DMS 273 (cell line): Measurements from ENCODE around the gene AJAP1.
"Not testable (repeated sequence)": the region's sequence is repeated elsewhere in the genome, so short reads cannot be mapped to it uniquely, and the experiment has no call there.

Experiments
- DNase-seq: peaks from one replicate; lab custom pipeline; 2025; ENCODE audit not compliant: unreplicated experiment; lab: John Stamatoyannopoulos, UW

AJAP1 gene, protein sequence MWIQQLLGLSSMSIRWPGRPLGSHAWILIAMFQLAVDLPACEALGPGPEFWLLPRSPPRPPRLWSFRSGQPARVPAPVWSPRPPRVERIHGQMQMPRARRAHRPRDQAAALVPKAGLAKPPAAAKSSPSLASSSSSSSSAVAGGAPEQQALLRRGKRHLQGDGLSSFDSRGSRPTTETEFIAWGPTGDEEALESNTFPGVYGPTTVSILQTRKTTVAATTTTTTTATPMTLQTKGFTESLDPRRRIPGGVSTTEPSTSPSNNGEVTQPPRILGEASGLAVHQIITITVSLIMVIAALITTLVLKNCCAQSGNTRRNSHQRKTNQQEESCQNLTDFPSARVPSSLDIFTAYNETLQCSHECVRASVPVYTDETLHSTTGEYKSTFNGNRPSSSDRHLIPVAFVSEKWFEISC

DNA sequence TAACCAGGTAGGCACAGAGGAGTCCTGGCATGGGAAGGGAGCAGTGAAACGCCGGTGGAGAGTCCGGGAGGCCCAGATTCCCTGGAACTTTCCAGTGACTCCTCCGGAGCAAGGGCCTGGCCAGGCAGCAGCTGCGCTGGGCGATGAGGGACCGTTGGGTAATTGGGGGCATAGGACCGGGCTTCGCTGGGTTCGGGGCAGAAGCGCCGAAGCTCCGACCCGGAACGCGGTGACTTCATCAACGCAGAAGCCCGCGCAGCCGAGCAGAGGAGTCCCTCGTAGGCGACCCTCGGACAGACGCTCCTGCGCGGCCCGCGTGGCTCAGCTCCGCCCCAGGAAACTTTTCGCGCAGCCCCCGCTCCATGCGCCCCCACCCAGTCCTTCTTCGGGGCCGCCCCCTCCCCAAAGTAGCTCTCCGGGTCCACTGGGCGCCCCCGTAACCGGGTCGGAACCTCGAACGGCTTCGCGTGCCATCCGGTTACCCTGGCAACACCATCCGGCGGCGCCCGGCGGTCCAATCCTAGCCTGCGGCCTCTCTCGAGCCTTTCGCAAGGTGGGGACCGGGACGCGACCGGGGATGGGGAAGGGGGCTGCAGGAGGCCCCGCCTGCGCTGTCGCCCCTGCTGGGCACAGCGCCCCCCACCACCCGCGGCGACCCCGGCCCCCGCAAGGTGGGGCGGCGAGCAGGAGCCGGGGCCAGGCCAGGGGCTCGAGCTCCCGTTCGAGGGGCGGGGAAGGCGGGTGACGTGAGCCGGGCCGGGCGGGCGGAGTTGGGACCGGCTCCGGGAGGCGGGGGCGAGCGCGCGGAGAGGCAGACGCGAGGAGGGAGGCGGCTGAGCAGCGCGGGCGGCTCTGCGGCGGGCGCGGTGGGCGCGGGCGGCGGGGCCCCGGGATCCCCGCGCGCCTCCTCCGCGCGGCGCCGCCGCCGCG, at the start of gene AJAP1:
Gene AJAP1 (plus strand): TSS at position 814 of the 930 bp plus-strand sequence. CDS start 817 bp downstream, outside the sequence.
- DNase-seq = peak; percentile 52

DNA sequence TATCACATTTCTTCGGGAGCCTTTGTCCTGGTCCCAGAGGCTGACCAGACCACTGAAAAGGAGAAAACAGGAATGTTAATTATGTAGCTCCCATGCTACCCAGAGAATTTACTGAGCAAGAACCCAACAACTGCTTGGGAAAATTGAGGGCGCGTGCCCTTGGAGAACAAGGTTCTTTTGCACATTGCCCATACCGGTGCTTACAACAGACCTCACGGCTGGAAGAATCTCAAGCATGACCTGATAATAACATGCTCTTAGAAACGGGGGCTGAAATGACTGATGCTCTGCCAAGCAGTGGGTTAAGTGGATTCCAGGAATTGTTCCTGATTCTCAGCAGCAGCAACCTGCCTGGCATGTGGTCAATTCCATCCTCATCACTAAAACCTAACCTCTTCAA, 49.3 kb upstream of the AJAP1 start:
- DNase-seq = no peak

DNA sequence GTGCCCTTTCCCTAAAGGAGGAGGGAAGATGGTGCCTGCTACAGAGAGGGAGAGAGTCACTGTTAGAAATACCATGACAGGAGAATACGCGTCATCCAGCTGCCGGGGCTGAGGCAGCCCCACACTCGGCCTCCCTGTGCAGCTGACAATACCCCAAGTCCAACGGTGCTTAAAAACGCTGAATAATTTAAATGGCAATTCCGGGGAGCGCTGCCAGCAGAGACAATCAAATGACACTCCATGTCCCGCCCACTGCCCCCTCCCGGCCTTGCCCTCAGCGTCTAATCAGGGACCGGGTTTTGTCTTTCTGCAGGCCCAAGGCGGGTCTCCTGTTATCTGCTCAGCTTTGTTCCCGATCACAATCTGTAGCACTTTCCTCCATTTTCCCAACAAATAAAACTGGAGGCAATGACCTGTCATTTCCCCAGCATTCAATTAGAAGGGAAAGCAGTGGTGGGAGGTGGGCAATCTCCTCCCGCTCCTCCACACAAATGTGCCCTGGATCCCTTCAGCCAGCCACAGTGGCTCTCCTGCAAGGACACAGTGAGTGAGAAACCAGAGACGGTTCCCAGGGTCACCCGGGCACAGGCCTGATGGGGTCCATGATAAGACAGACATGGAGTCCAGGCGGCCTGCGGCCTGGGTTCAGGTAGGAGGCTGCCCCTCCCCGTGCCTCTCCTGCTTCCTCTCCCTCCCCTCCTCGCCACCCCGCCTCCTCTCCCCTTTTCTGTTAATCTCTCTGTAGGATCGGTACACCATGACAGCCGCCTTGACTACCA, 42.7 kb upstream of the AJAP1 start:
- no peak for DNase-seq

DNA sequence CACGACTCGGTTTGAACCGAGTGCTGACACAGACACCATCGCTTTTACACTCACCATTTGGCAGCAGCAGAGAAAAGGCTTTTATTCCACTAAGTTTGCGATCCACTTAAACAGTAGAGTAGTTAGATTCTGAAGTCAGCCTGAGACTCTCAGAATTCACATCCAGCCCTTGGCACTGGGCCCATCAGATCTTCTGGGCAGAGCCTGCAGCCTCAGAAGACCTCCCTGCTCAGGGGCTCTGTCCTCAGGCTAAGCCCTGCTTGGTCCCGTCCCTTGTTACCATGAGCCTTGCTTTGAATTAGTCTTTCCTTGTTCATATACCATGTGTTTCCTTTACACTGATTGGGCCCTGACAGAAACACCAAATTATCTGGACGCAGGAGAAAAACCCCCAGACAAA, 41.4 kb upstream of the AJAP1 start:
- peak; percentile 9 for DNase-seq

DNA sequence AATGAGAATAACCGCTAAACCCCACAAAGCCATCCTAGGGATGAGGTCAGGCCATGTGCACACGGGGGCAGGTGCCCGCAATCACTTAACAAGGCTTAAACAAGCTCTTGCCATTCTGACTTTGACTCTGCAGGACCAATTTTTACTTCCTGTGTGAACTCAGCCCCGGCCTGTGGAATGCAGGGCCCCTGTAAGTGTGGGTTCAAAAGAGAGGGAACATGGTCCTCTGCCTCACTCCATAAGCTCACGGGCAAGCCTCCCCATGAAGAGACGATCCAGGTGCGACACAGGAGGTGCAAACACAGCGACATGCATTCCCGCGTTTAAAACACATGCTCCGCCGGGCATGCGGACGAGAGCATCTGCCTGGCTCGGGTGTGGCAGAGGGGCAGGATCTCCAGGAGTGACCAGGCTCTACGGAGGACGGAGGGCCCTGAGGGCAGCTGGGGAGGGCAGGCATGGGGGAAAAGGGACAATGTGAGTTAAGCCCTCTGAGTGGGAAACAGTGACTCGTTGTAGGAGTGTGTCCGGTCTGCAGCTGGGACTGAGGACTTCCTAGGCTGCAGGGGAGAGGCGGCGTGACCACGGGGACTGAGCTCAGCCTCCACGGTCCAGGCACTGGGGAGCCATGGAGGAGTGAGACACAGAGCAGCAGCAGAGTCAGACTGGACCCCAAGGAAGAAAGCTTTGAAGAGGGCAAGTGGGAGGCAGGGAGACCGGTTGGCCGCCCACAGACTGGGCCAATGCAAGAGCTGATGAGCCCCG, 40.6 kb upstream of the AJAP1 start:
- no peak for DNase-seq

DNA sequence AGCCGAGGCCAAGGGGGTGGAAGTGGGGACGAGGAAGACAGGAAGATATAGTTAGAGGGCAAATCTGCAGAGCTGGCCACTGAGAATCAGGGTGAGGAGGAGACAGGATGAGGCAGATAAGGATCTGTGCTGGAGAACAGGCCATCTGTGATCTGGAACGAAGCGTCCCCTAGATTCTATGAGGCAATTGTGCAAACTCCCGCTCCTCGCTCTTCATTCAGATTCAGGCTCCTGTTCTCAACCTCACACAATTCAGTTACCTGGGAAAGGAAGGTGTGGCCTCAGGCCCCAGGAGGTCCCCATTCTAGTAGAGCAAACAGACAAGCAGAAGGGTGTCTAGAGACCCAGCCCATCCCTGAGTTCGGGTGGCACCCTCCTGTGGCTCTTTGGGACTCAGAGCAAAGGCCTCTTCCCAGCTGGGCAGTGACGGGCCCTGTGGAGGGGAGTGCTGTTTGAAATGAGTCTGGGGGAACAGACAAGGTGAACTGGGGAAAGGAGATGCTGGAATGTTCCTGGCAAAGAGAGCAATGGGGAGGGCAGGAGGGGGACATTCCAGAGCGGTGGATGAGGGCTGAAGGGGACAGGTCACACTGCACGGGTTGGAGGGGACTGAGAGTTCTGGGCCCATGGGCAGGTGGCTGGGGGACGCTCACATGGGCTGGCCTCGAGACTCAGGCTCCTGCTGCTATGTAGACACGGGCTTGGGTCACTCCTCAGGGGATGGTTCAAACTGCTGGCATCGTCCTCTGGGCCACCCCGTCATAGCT, 39.9 kb upstream of the AJAP1 start:
- peak; percentile 2 for DNase-seq

DNA sequence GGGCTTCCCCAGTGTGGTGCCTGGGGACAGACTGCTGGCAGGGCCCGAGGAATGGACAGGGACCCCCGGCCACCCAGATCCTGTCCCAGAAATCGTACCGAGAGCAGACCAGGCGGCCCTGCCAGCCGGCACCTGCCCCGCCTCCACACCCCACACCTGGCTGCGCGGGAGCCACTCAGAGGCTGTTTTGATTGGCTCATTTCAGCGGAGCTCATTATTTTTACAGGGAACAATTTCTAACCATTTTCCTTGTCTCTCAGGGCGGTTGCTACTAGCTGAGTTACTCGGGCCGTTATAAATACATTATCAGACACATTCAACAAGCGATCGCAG, 39.3 kb upstream of the AJAP1 start:
- DNase-seq = no peak

DNA sequence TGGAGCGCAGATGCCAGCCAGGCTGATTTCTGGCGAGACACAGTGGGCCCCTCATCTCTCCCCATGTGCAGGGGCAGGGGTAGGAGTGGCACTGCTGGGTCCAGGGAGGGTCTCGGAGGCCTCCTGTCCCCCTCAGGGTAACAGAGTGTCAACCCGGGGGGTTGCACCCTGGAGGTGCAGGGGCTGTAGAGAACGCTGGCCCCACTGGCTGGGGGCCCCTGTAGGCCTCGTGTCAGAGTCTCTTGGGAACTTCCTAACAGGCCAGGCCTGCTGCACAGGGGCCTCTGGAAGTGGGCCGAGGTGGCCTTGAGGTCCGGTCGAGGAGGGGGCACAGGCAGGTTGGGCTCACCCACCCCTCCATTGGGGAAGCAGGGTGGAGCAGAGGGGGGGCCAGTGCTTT, 38.9 kb upstream of the AJAP1 start:
- DNase-seq = no peak

DNA sequence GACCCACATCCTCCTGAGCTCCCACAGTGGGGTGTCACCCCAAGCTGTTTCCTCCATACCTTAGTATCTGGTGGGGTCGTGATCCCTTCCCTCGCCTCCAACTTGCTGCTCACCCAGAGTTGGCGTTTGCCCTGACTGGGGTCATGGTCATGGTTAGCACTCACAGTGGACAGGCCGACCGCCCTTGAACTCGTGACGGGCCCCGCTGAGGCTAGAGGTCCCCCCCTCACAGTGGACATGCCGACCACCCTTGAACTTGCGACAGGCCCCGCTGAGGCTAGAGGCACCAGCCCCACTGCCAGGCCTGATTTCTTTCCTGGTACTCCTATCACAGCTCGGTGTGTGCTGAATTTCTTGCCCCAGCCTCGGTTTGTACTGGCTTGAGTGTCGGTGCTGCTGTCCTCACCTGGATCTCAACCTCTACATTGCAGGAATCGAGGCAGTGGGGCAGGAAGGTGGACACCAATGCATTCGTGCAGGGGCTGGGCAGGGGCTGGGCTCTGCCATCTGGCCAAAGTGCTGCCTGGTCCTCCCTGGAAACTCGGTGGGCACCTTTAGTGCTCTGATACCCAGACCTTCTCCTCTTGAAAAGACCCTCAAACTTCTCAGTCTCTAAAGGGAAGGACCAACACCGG, 37.5 kb upstream of the AJAP1 start:
- no peak for DNase-seq

DNA sequence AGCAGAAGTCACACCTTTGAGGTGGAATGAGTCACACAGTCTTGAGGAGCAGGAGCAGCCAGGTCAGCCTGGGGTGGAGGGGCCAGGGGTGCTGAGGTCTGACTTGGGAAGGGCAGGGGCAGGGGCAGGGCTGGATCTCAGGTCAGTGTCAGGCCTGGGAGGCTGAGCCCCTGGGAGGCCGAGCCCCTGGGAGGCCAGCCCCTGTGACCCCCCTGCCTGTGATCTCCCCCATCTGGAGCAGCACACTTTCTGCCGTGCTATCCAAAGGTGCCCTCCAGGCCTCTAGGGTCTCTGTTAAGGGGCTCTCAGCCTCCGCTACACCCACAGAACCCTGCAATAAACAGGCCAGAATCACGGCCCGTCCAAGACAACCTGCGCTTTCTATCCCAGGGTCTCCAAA, 36.9 kb upstream of the AJAP1 start:
- no peak for DNase-seq

DNA sequence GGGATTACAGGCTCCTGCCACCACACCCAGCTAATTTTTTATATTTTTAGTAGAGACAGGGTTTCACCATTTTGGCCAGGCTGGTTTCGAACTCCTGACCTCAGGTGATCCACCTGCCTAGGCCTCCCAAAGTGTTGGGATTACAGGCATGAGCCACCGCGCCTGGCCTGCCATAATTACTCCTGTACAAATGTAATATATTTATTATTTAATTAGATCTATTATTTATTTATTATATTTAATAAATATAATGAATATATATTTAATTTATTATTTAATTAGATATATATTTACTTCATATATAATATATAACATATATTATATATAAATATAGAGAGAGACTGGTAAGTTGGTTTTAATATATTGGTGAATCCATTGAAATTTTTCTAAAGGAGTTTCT, 35.6 kb upstream of the AJAP1 start:
- DNase-seq = not testable (repeated sequence)

DNA sequence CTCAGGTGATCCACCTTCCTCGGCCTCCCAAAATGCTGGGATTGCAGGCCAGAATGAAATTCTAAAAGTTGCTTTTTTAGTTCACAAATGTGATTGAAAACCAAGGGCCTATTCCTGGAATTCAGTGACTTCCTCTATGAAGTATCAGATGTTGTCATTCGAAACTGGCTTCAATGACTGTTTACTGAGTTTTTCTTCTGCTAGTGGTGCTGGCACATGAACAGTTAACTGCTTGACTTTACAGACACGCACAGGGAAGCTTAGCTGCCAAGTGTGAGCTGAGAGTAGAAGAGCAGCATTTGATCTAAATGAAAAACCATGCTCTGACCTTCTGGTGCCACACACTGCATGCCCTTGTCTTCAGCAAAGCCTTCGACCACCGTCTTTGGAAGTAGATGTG, 32.8 kb upstream of the AJAP1 start:
- DNase-seq = no peak

DNA sequence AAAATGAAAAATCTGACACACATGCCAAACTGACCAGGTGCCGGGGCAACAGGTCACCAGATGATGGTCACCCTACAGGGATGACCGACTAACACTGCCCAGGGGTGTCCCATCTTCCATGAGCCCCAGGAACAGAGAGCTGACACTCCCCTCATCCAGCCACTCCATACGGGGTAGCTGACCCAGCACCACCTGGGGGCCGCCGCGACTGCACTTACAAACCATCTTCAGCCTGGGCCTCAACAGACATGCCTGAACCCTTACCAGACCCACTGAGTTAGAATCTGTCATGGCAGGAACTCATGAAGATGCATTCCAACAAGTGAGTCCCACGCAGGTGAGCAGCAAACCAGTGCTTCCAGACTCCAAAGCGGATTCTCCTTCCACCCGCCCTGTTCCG, 31.6 kb upstream of the AJAP1 start:
- DNase-seq = no peak

DNA sequence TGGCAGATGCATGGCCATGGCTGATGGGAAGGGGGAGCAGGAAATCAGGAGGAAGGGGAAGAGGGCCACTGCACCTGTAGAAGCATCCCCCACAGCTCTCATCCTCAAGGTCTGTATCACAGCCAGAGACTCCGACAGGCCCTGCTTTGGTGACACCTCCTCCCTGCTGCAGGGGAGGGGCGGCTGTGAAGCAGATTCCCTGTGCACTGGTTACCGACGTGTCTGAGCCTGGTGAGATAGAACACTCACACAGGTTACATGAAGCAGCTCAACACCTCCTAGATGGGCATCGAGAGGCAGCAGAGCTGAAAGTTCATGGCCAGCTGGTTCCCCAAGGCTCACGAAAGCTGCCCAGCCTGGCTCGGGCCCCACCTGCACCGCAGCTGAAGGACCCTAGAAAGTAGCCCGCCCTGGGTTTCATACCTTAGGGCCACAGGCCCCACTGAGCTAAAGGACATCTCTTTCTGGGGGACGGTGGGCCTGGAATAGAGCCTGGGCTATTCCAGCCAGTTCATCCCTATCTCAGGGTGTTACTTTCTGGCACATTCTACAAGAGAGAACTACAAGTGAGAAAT, 30.2 kb upstream of the AJAP1 start:
- no peak for DNase-seq

DNA sequence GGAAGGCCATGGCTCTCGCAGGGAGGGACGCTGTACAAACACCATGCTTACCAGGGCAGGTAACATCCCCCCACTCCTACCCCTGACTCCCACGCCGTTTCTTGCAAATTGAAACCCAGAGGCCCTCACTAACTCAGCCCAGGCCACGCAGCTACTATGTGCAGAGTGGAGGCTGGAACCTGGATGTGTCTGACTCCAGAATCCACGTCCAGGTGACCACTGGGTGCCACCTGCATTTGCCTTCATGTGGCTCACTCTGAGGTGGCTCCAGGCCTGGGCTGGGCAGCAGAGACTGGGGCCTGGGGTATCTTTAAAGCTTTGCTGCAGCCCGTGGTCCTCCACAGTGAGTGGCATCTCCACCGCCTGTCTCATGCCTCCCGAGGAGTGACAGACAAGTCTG, 29.6 kb upstream of the AJAP1 start:
- DNase-seq = no peak

DNA sequence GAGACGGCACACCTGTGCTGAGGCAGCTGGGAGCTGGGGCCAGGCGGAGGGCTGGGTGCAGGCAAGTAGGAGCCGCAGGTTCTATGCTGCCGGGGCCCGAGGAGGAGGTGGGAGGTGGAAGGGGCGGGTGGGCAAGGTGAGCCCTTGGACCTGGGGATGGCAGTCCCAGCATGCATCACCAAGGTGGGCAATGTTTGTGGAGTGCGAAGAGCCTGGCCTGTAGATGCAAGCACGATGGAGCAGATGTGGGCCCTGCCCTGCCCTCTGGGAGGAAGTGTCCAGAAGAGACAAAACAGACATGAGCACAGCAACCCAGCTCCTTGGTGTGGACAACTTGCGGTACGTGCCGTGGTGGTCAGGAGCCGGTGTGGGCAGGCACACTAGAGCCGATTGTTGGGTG, 28.3 kb upstream of the AJAP1 start:
- DNase-seq = no peak

DNA sequence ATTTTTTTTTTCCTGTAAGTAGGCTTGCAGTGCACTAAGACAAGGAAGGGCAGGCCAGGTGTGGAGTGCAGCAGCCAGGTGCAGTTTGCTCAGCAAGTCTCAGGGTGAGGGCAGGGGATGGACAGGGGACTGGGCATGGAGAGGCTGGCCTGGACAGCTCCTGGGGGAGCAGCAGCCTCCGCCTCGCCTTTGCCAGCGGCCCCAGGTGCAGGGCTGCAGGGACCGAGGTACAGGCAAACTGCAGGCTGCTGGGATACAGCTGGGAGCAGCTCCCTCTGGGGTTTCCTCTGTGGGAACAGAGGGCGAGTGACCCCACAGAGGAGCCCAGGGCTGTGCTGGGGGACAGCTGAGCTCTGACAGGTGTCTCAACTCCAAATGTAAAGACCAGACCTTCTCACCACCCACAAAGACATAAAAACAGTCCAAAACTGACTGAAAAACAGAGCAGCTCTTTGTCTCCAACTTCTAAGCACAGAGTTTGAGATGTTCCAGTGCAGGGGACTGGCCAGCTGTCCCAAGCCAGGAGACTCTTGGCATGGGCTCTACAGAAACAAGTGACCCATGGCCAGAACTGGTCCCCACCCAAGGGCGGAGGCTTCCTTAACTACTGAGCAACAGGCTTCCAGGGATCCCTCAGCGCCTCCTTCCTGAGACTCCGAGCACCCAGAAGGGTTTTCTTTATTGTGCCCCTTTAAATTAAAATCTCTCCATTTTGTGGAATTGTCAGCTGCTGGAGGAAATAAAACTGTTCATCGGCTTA, 27.7 kb upstream of the AJAP1 start:
- DNase-seq = no peak

DNA sequence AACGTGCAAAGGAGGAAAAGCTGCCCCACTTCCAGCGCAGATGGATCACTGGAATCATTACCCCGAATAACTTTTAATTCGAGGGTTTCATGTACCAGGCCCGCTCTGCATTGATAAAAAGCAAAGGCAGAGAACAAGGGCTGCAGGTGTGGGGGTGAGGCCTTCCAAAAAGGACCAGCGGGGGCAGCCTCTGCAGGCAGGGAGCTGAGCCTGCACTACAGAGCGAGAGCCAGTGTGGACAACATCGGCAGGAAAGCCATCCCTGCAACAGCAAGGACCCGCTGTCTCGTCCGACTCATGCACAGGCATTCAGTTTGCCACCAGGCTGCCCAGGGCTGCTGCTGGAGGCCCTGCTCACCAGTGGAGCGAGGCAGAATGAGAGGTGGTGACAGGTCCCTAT, 27.1 kb upstream of the AJAP1 start:
- DNase-seq = peak; percentile 5
